Activated effector memory CD4-positive, alpha-beta T cell treated with Interleukin-2 at 50 U/mL for 16 hours (primary cell): ENCODE results near the gene VCY.
"Not testable (repeated sequence)": the region's sequence is repeated elsewhere in the genome, so short reads cannot be mapped to it uniquely, and the experiment has no call there.

Experiments used
- DNase-seq: peaks from one replicate; pipeline ENCODE4 v3.0.0-alpha.2; 2020

VCY gene

GRCh38 chrY:13986373-13986772 is at the start of gene VCY:
Gene VCY (minus strand): TSS chrY:13986473. CDS start chrY:13986440, 33 bp downstream.
- DNase-seq, result not testable (repeated sequence)

- not testable (repeated sequence) for DNase-seq
Observed at GRCh38 chrY:14030395-14030794, 44.1 kb upstream of the VCY start.

- DNase-seq, result not testable (repeated sequence)
Observed at GRCh38 chrY:14011916-14012315, 25.6 kb upstream of the VCY start.

- not testable (repeated sequence) for DNase-seq
Observed at GRCh38 chrY:13942406-13942805, 43.9 kb downstream of the VCY start.
